HepG2 (cell line): ENCODE measurements around the gene GPATCH3. TPM values are rescaled to one million over a fixed set of nuclear protein-coding genes. Genes with fewer than 3 reads are reported as not detected.
A peak's percentile ranks its signal among the peaks of the same experiment; 100 is the strongest.

Experiments used
- ATAC-seq: fragments of 200-7000 bp; cut with Tn5 transposase; 3 replicates; pipeline ENCODE4 v1.9.1; 2020; ENCODE audit warnings: mild to moderate bottlenecking, moderate library complexity
- BruUV-seq: library from RNA; stranded (reverse); fragments of 400-500 nt; replicated peaks from 2 replicates; lab custom pipeline; 2021; lab: Mats Ljungman, UMichigan
- CTCF ChIA-PET: fragments of 300-600 bp; formaldehyde crosslinking; extraction: SDS; loops from one replicate; lab custom pipeline; 2021; ENCODE audit warnings: low total read pairs, inconsistent platforms, low intra/inter-chr PET ratio; lab: Yijun Ruan, JAX
- POLR2A ChIA-PET: fragments of 350-600 bp; sonication (Branson Sonifier 250); formaldehyde crosslinking; loops from one replicate; lab custom pipeline; 2020; ENCODE audit warnings: antibody characterized with exemption, inconsistent platforms; lab: Yijun Ruan, JAX
- DNase-seq: peaks from one replicate; pipeline ENCODE4 v3.0.0-alpha.2; 2015; ENCODE audit warnings: low spot score
- FAIRE-seq: peaks from 3 replicates; lab custom pipeline; 2011; peaks lifted over from hg19 to GRCh38; lab: Jason Lieb, UNC
- H2AFZ ChIP-seq: one replicate; pipeline ENCODE4 v1.6.1; 2011; ENCODE audit warnings: low read length, inconsistent platforms
- H3K27ac ChIP-seq: fragments of 300-600 bp; 3 replicates; pipeline ENCODE4 v1.8.0; 2011; ENCODE audit warnings: mixed run types, mild to moderate bottlenecking, mixed read lengths, low read length, inconsistent platforms; ENCODE audit not compliant: insufficient read depth; ENCODE audit errors: extremely low read length
- H3K27me3 ChIP-seq, 2 experiments: fragments of 200-600 bp in 1 of 2; 2 replicates in 1 of 2; 3 replicates in 1 of 2; pipeline versions ENCODE4 v1.6.0 to v1.8.0; 2011; ENCODE audit warnings: low read length in 2 of 2, mild to moderate bottlenecking in 2 of 2, moderate library complexity in 2 of 2, inconsistent platforms in 1 of 2; ENCODE audit not compliant: insufficient read depth in 2 of 2, control insufficient read depth in 1 of 2
- H3K36me3 ChIP-seq, 2 experiments: fragments of 200-600 bp in 1 of 2; replicated peaks in 1 of 2; 2 replicates in 1 of 2; 3 replicates in 1 of 2; pipeline versions ENCODE4 v1.5.1 to v1.8.0; 2011; ENCODE audit warnings: low read length in 2 of 2, inconsistent platforms in 1 of 2; ENCODE audit not compliant: insufficient read depth in 2 of 2, control insufficient read depth in 1 of 2
- H3K4me1 ChIP-seq: 2 replicates; pipeline ENCODE4 v1.5.1; 2012; ENCODE audit warnings: low read length, inconsistent platforms; ENCODE audit not compliant: insufficient read depth
- H3K4me2 ChIP-seq: 2 replicates; pipeline ENCODE4 v1.6.0; 2011; ENCODE audit warnings: low read depth, low read length, inconsistent platforms
- H3K4me3 ChIP-seq, 3 experiments: fragments of 200-600 bp in 1 of 3; sonication (generic), shearing (Covaris generic) in 1 of 3; replicated peaks in 1 of 3; 2 replicates each; pipeline ENCODE4 v1.5.1; 2011 to 2016; ENCODE audit warnings: low read length in 3 of 3, inconsistent platforms in 2 of 3, low read depth in 2 of 3, mild to moderate bottlenecking in 2 of 3, control low read depth in 1 of 3, mixed read lengths in 1 of 3; ENCODE audit not compliant: insufficient read depth in 1 of 3
- H3K79me2 ChIP-seq: one replicate; pipeline ENCODE4 v1.6.1; 2011; ENCODE audit warnings: low read length, inconsistent platforms; ENCODE audit not compliant: insufficient read depth
- H3K9ac ChIP-seq: 2 replicates; pipeline ENCODE4 v1.6.0; 2011; ENCODE audit warnings: mild to moderate bottlenecking, low read depth, low read length, inconsistent platforms; ENCODE audit not compliant: insufficient read depth
- H3K9me3 ChIP-seq: 2 replicates; pipeline ENCODE4 v1.5.1; 2012; ENCODE audit warnings: mild to moderate bottlenecking, low read length
- H4K20me1 ChIP-seq: 2 replicates; pipeline ENCODE4 v1.6.0; 2011; ENCODE audit warnings: inconsistent platforms, mild to moderate bottlenecking, low read length, moderate library complexity; ENCODE audit not compliant: insufficient read depth
- CHD2 ChIP-seq: IDR thresholded peaks from 2 replicates; pipeline ENCODE4 v1.6.1; 2011; ENCODE audit warnings: low read depth, low read length, improper control_type of control experiment
- MEIS1 ChIP-seq: sonication (generic); formaldehyde crosslinking; IDR thresholded peaks from 2 replicates; pipeline ENCODE4 v1.9.0; 2021; ENCODE audit warnings: mild to moderate bottlenecking, missing genetic modification reagents, moderate library complexity, borderline replicate concordance
- NKX3-1 ChIP-seq: sonication (generic); formaldehyde crosslinking; IDR thresholded peaks from 2 replicates; pipeline ENCODE4 v1.5.0; 2020; ENCODE audit warnings: missing genetic modification reagents
- POLR2G ChIP-seq: fragments of 200-400 bp; formaldehyde crosslinking; IDR thresholded peaks from 2 replicates; pipeline ENCODE4 v1.6.1; 2018; ENCODE audit warnings: mild to moderate bottlenecking, low read depth, low read length, moderate library complexity
- SALL1 ChIP-seq: sonication (generic); formaldehyde crosslinking; IDR thresholded peaks from 2 replicates; pipeline ENCODE4 v1.8.0; 2022; ENCODE audit warnings: mild to moderate bottlenecking, missing genetic modification reagents
- ZNF235 ChIP-seq: sonication (generic); formaldehyde crosslinking; IDR thresholded peaks from 2 replicates; pipeline ENCODE4 v1.8.1; 2023; ENCODE audit warnings: mild to moderate bottlenecking, missing genetic modification reagents, borderline replicate concordance
- ZNF331 ChIP-seq: sonication (generic); formaldehyde crosslinking; IDR thresholded peaks from 2 replicates; pipeline ENCODE4 v1.4.0; 2020; ENCODE audit warnings: missing genetic modification reagents
- ZNF441 ChIP-seq: sonication (generic); formaldehyde crosslinking; IDR thresholded peaks from 2 replicates; pipeline ENCODE4 v1.7.0; 2021; ENCODE audit warnings: missing genetic modification reagents, borderline replicate concordance
- WGBS: methylation state at CpG from one replicate; pipeline ENCODE4 v1.1.6; 2017; ENCODE audit warnings: low lambda C conversion rate; 5-methylcytosine and 5-hydroxymethylcytosine counted together
- in situ Hi-C: cut with HindIII; loops from 2 replicates; pipeline ENCODE4 v1.10.0; 2017; ENCODE audit warnings: low pct_unique_long_range_greater_than_20kb; ENCODE audit not compliant: extremely low pct_ligation_motif_present
- intact Hi-C: fragments of 100-400 bp; cut with micrococcal nuclease; formaldehyde crosslinking; loops from one replicate; pipeline ENCODE4 v1.10.0; 2022; ENCODE audit not compliant: unreplicated experiment
- polyA plus RNA-seq, 8 experiments: library from polyadenylated mRNA; depleted of rRNA in 3 of 8; stranded (reverse) in 7 of 8; unstranded in 1 of 8; fragments of >200 nt; fragmentation: Illumina TruSeq in 4 of 8; extraction: Trizol in 4 of 8; gene quantifications; 2 replicates each; pipeline versions ENCODE4 v1.2.1 to v1.2.3, GENCODE V29; 2011 to 2016; ENCODE audit warnings: low read depth in 4 of 8, missing spikeins in 1 of 8, mixed read lengths in 1 of 8; ENCODE audit not compliant: insufficient read depth in 1 of 8
- total RNA-seq, 5 experiments: library from RNA; depleted of rRNA; stranded (reverse); fragments of >200 nt; fragmentation: Illumina TruSeq; extraction: Trizol; gene quantifications; 2 replicates each; pipeline ENCODE4 v1.2.3, GENCODE V29; 2016; ENCODE audit warnings: low read depth in 1 of 5
- TF ChIP-seq, protein P1 (sequence below): sonication (generic); formaldehyde crosslinking; IDR thresholded peaks from 2 replicates; pipeline ENCODE4 v1.8.0; 2022; ENCODE audit warnings: mild to moderate bottlenecking, missing genetic modification reagents
- TF ChIP-seq, protein P2 (sequence below): sonication (generic); formaldehyde crosslinking; IDR thresholded peaks from 2 replicates; pipeline ENCODE4 v1.4.0; 2020; ENCODE audit warnings: mild to moderate bottlenecking, low read depth, missing genetic modification reagents
- TF ChIP-seq, protein P3 (sequence below), 2 experiments: IDR thresholded peaks; 2 replicates each; pipeline ENCODE4 v1.6.1; 2011 to 2012; ENCODE audit warnings: low read length in 2 of 2, borderline replicate concordance in 1 of 2, low read depth in 1 of 2, mild to moderate bottlenecking in 1 of 2, moderate library complexity in 1 of 2

Gene GPATCH3
- total and polyA plus RNA-seq, 2 of the 13 experiments (the other 11 are each of a cell fraction or from before 2014, with no cell fraction given): 8.3 to 11.0 TPM

DNA sequence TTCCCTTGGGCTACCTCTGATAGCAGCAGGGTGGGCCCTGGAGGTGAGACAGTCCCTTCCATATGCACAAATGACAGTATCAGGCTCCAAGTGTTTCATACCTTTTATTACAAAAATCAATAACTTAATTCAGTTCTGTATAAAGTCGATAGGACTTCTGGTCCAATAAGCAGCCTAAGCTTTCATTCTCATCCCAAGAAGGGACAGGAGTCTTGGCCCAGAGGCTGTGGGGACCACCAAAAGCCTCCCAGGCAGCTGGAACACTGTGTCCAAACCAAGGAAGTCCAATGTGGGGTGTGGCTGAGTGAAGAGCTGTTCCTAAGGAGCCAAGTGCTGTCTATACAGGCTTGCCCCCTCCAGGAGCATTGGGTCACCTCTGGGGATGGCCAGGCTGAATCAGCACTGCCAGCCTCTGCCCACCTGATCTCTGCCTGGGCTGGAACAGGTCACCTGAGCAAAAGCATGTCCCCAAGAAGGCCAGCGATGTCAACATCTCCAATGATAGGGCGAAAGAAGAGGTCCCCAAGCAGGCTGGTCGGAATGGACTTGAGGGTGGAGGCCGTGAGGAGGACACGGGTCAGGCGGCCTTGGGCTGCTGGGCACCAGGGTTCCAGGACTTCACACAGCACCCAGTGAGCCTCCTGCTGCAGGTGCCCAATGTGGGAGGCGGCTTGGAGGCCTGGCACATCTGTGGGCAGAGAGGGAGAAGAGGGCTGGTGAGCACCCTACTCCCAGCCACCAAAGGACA, 11.3 kb upstream of the GPATCH3 start:
- H4K20me1 ChIP-seq: peaks cover 16% of the 10 kb centered on the region; the same call in 1 of the 2 replicates
- peak overlapping the region; percentile 93 for H3K4me2 ChIP-seq
- in situ Hi-C loops: loop anchor here (5.0 kb wide), 1 partner anchor 81 kb away; the partner anchor contains the start of gene TRNP1
- BruUV-seq: no TSS peak
- 56% methylated on average over 7 of the region's 8 CpGs for WGBS
- H3K36me3 ChIP-seq: peaks cover 3 to 8% of the 10 kb centered on the region in 2 experiments; a peak in 3 of 5 replicates
- peaks cover 30% of the 10 kb centered on the region for H3K79me2 ChIP-seq
- POLR2A ChIA-PET: interaction anchor here (0.9 to 11.5 kb wide), 5 partner anchors 13 to 80 kb away, joined by 4 to 371 read pairs (median 61); partner anchors contain the start of genes GPATCH3 and KDF1
- no peak overlapping the region for H2AFZ ChIP-seq
- DNase-seq (no peak), ATAC-seq (no peak), FAIRE-seq (no peak)
- H3K27ac ChIP-seq: peak overlapping the region; percentile 96
- no peaks in the 10 kb centered on the region; a peak in 1 of 5 replicates for H3K27me3 ChIP-seq
- intact Hi-C loops: loop anchor here (1.0 kb wide), 1 partner anchor 34 kb away; no protein-coding TSS in a partner anchor
- no peaks in the 10 kb centered on the region for H3K9me3 ChIP-seq
- CTCF ChIA-PET: no interaction called here
- peak overlapping the region; percentile 75 to 97 (median 92) for H3K4me3 ChIP-seq
- peaks cover 70% of the 10 kb centered on the region for H3K4me1 ChIP-seq
- H3K9ac ChIP-seq: peak overlapping the region; percentile 98
- no peak for TF ChIP-seq MEIS1
- TF ChIP-seq ZNF331 (CRISPR knock-in tag): no peak
- TF ChIP-seq, protein P1, sequence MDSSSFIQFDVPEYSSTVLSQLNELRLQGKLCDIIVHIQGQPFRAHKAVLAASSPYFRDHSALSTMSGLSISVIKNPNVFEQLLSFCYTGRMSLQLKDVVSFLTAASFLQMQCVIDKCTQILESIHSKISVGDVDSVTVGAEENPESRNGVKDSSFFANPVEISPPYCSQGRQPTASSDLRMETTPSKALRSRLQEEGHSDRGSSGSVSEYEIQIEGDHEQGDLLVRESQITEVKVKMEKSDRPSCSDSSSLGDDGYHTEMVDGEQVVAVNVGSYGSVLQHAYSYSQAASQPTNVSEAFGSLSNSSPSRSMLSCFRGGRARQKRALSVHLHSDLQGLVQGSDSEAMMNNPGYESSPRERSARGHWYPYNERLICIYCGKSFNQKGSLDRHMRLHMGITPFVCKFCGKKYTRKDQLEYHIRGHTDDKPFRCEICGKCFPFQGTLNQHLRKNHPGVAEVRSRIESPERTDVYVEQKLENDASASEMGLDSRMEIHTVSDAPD: no peak
- TF ChIP-seq, protein P2, sequence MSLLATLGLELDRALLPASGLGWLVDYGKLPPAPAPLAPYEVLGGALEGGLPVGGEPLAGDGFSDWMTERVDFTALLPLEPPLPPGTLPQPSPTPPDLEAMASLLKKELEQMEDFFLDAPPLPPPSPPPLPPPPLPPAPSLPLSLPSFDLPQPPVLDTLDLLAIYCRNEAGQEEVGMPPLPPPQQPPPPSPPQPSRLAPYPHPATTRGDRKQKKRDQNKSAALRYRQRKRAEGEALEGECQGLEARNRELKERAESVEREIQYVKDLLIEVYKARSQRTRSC (CRISPR knock-in tag): no peak
- no peak for TF ChIP-seq ZNF235 (CRISPR knock-in tag)
- 0 out of 2 replicates have a peak, but pooled peaks have one; percentile 38 for TF ChIP-seq POLR2G
- no peak for TF ChIP-seq CHD2
- peak; percentile 48; the same call in 1 of the 2 replicates for TF ChIP-seq SALL1 (CRISPR knock-in tag)
- TF ChIP-seq, protein P3, sequence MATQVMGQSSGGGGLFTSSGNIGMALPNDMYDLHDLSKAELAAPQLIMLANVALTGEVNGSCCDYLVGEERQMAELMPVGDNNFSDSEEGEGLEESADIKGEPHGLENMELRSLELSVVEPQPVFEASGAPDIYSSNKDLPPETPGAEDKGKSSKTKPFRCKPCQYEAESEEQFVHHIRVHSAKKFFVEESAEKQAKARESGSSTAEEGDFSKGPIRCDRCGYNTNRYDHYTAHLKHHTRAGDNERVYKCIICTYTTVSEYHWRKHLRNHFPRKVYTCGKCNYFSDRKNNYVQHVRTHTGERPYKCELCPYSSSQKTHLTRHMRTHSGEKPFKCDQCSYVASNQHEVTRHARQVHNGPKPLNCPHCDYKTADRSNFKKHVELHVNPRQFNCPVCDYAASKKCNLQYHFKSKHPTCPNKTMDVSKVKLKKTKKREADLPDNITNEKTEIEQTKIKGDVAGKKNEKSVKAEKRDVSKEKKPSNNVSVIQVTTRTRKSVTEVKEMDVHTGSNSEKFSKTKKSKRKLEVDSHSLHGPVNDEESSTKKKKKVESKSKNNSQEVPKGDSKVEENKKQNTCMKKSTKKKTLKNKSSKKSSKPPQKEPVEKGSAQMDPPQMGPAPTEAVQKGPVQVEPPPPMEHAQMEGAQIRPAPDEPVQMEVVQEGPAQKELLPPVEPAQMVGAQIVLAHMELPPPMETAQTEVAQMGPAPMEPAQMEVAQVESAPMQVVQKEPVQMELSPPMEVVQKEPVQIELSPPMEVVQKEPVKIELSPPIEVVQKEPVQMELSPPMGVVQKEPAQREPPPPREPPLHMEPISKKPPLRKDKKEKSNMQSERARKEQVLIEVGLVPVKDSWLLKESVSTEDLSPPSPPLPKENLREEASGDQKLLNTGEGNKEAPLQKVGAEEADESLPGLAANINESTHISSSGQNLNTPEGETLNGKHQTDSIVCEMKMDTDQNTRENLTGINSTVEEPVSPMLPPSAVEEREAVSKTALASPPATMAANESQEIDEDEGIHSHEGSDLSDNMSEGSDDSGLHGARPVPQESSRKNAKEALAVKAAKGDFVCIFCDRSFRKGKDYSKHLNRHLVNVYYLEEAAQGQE (IDR thresholded peaks at IDR 0.05; ENCODE audit: borderline replicate concordance in 1 of 2, low read depth in 1 of 2, low read length in 2 of 2): no peak
- no peak for TF ChIP-seq NKX3-1
- TF ChIP-seq ZNF441 (CRISPR knock-in tag): no peak
